ENCODE data around the gene RNF169.

- TF ChIP-seq POLR2AphosphoS5 (IDR thresholded peaks at IDR 0.05; ENCODE audit: low read depth, low read length), result no peak
- no peak for TF ChIP-seq POLR2A (IDR thresholded peaks at IDR 0.05; ENCODE audit: low read depth, low read length)
These were observed 19.3 kb upstream of the RNF169 start for GRCh38 chr11:74729397-74729796.
